Measurements from ENCODE around the gene SNX9. TPM values are rescaled to one million over a fixed set of nuclear protein-coding genes. Genes with fewer than 3 reads are reported as not detected.

SNX9 gene
- total and polyA plus RNA-seq, 2 donors (not counting 1 experiment from before 2014, with no cell fraction given): 10.0 to 50.7 TPM

GRCh38 chr6:157788180-157788579 lies 34.9 kb upstream of the SNX9 start:
- Mint-ChIP-seq H3K4me3 (no peak overlapping the region), H3K27me3 (peaks cover 2% of the 10 kb centered on the region), H3K27ac (no peak overlapping the region), H3K9me3 (ENCODE audit: insufficient read depth) (no peaks in the 10 kb centered on the region), H3K4me1 (no peaks in the 10 kb centered on the region)
- Histone ChIP-seq H2AFZ (ENCODE audit: insufficient read depth, low read depth, low read length, poor library complexity, severe bottlenecking) (no peak overlapping the region), H3K27ac (ENCODE audit: low read length in 2 of 2) (no peak overlapping the region), H3K9ac (ENCODE audit: low read length) (no peak overlapping the region), H3K27me3 (replicated peaks in 1 of 4; ENCODE audit: control extremely low read depth in 1 of 4, control insufficient read depth in 3 of 4, insufficient read depth in 4 of 4, low read length in 3 of 4) (no peaks in the 10 kb centered on the region), H3K9me3 (ENCODE audit: control extremely low read depth in 1 of 3, control insufficient read depth in 2 of 3, insufficient read depth in 1 of 3, low read length in 2 of 3) (peaks cover 0 to 4% (median 0%) of the 10 kb centered on the region in 3 donors), H3K4me3 (ENCODE audit: control extremely low read depth in 1 of 5, extremely low read depth in 1 of 5, insufficient read depth in 1 of 5, low read depth in 2 of 5, low read length in 4 of 5) (no peak overlapping the region), H3K79me2 (ENCODE audit: control insufficient read depth, insufficient read depth, low read length) (no peaks in the 10 kb centered on the region), H3K36me3 (replicated peaks in 1 of 2; ENCODE audit: control extremely low read depth in 1 of 2, control insufficient read depth in 1 of 2, extremely low read depth in 1 of 2, insufficient read depth in 2 of 2, low read length in 1 of 2) (no peaks in the 10 kb centered on the region), H3K4me1 (ENCODE audit: control insufficient read depth in 2 of 2, insufficient read depth in 2 of 2, low read length in 2 of 2) (no peaks in the 10 kb centered on the region), H4K20me1 (ENCODE audit: control insufficient read depth, insufficient read depth, low read length, poor library complexity, severe bottlenecking) (no peaks in the 10 kb centered on the region), H3K4me2 (replicated peaks; ENCODE audit: low read depth, low read length, poor library complexity, severe bottlenecking) (no peak overlapping the region)
- CTCF ChIA-PET: interaction anchor here (1.2 to 1.7 kb wide), 2 partner anchors 31 to 33 kb away, joined by 5 to 9 read pairs; no protein-coding TSS in a partner anchor
- ATAC-seq (ENCODE audit: low read depth): no peak
- TF ChIP-seq, protein P1, sequence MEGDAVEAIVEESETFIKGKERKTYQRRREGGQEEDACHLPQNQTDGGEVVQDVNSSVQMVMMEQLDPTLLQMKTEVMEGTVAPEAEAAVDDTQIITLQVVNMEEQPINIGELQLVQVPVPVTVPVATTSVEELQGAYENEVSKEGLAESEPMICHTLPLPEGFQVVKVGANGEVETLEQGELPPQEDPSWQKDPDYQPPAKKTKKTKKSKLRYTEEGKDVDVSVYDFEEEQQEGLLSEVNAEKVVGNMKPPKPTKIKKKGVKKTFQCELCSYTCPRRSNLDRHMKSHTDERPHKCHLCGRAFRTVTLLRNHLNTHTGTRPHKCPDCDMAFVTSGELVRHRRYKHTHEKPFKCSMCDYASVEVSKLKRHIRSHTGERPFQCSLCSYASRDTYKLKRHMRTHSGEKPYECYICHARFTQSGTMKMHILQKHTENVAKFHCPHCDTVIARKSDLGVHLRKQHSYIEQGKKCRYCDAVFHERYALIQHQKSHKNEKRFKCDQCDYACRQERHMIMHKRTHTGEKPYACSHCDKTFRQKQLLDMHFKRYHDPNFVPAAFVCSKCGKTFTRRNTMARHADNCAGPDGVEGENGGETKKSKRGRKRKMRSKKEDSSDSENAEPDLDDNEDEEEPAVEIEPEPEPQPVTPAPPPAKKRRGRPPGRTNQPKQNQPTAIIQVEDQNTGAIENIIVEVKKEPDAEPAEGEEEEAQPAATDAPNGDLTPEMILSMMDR (IDR thresholded peaks at IDR 0.05): no peak
- TF ChIP-seq EZH2 (IDR thresholded peaks at IDR 0.05; ENCODE audit: borderline replicate concordance, insufficient read depth, low read depth, low read length, poor library complexity, severe bottlenecking): no peak
- intact Hi-C loops (cut with micrococcal nuclease): no loop called here
- DNase-seq: no peak
- no CpG with 5 or more reads among the region's 1 CpG for WGBS (ENCODE audit: insufficient coverage)
- POLR2A ChIA-PET: interaction anchor here (0.6 kb wide), 1 partner anchor 27 kb away, joined by 5 read pairs; no protein-coding TSS in a partner anchor

GRCh38 chr6:157789297-157789696 lies 33.7 kb upstream of the SNX9 start:
- DNase-seq: no peak
- Histone ChIP-seq H3K9me3 (ENCODE audit: control extremely low read depth in 1 of 3, control insufficient read depth in 2 of 3, insufficient read depth in 1 of 3, low read length in 2 of 3) (peaks cover 0 to 4% (median 0%) of the 10 kb centered on the region in 3 donors), H3K9ac (ENCODE audit: low read length) (no peak overlapping the region), H4K20me1 (ENCODE audit: control insufficient read depth, insufficient read depth, low read length, poor library complexity, severe bottlenecking) (no peaks in the 10 kb centered on the region), H3K27me3 (replicated peaks in 1 of 4; ENCODE audit: control extremely low read depth in 1 of 4, control insufficient read depth in 3 of 4, insufficient read depth in 4 of 4, low read length in 3 of 4) (no peaks in the 10 kb centered on the region), H3K4me3 (ENCODE audit: control extremely low read depth in 1 of 5, extremely low read depth in 1 of 5, insufficient read depth in 1 of 5, low read depth in 2 of 5, low read length in 4 of 5) (no peak overlapping the region), H3K4me1 (ENCODE audit: control insufficient read depth in 2 of 2, insufficient read depth in 2 of 2, low read length in 2 of 2) (no peaks in the 10 kb centered on the region), H3K36me3 (replicated peaks in 1 of 2; ENCODE audit: control extremely low read depth in 1 of 2, control insufficient read depth in 1 of 2, extremely low read depth in 1 of 2, insufficient read depth in 2 of 2, low read length in 1 of 2) (no peaks in the 10 kb centered on the region), H3K79me2 (ENCODE audit: control insufficient read depth, insufficient read depth, low read length) (no peaks in the 10 kb centered on the region), H3K27ac (ENCODE audit: low read length in 2 of 2) (no peak overlapping the region), H3K4me2 (replicated peaks; ENCODE audit: low read depth, low read length, poor library complexity, severe bottlenecking) (no peak overlapping the region), H2AFZ (ENCODE audit: insufficient read depth, low read depth, low read length, poor library complexity, severe bottlenecking) (no peak overlapping the region)
- H3K9me3 Mint-ChIP-seq (ENCODE audit: insufficient read depth): peaks cover 3% of the 10 kb centered on the region
- ATAC-seq (ENCODE audit: low read depth): no peak
- CTCF ChIA-PET: no interaction called here
- no peak overlapping the region for H3K4me3 Mint-ChIP-seq
- 100% methylated on average over 2 of the region's 3 CpGs for WGBS (ENCODE audit: insufficient coverage)
- intact Hi-C loops (cut with micrococcal nuclease): no loop called here
- H3K27me3 Mint-ChIP-seq: no peaks in the 10 kb centered on the region
- H3K27ac Mint-ChIP-seq: no peak overlapping the region
- no peaks in the 10 kb centered on the region for H3K4me1 Mint-ChIP-seq
- POLR2A ChIA-PET: no interaction called here
- no peak for TF ChIP-seq EZH2 (IDR thresholded peaks at IDR 0.05; ENCODE audit: borderline replicate concordance, insufficient read depth, low read depth, low read length, poor library complexity, severe bottlenecking)
- TF ChIP-seq, protein P1 (IDR thresholded peaks at IDR 0.05): no peak

All from B cell (primary cell).